GM23248 (cell line): ENCODE data around the gene ANP32B.

ENCODE experiments used
- EZH2 ChIP-seq: fragments of 200-600 bp; sonication (generic); IDR thresholded peaks from 2 replicates; pipeline ENCODE4 v1.6.1; 2018; ENCODE audit warnings: antibody characterized with exemption, mild to moderate bottlenecking; ENCODE audit not compliant: insufficient read depth, poor library complexity, severe bottlenecking
- EZH2phosphoT487 ChIP-seq: fragments of 200-600 bp; sonication (generic); IDR thresholded peaks from 2 replicates; pipeline ENCODE4 v1.6.1; 2018; ENCODE audit warnings: antibody characterized with exemption, moderate library complexity, mild to moderate bottlenecking, low read depth; ENCODE audit not compliant: insufficient read depth

DNA sequence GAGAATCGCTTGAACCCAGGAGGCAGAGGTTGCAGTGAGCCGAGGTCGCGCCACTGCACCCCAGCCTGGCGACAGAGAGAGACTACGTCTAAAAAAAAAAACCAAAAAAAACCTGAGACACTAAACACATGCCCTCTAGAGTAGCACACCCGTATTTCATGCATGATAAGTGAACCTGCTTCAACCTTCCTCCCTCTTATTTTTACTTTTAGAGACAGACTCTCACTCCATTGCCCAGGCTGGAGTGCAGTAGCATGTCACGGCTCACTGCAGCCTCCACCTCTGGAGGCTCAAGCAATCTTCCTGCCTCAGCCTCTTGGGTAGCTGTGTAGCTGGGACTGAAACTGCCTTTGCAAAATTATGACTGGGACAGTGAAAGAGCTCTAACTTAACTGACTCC lies 55.8 kb downstream of the ANP32B start:
- TF ChIP-seq EZH2 (no peak), EZH2phosphoT487 (no peak)
